ENCODE measurements around the gene CHRM4. TPM values are rescaled to one million over a fixed set of nuclear protein-coding genes. Genes with fewer than 3 reads are reported as not detected.

The CHRM4 gene
- total RNA-seq, 1 donor, result 0.36 TPM

- H3K36me3 ChIP-seq (ENCODE audit: insufficient read depth, low read length), result no peaks in the 10 kb centered on the region
- H3K4me1 ChIP-seq (ENCODE audit: insufficient read depth, low read length), result peaks cover 9% of the 10 kb centered on the region
- peaks cover 18% of the 10 kb centered on the region for H3K27me3 ChIP-seq (ENCODE audit: insufficient read depth, low read length)
- no peak overlapping the region for H3K27ac ChIP-seq (ENCODE audit: low read depth, low read length)
- peak; percentile 34 for DNase-seq (ENCODE audit: insufficient read length, low spot score, missing footprints)
- H4K20me1 ChIP-seq (ENCODE audit: insufficient read depth, low read length), result peaks cover 17% of the 10 kb centered on the region
- no peak overlapping the region for H3K4me2 ChIP-seq (ENCODE audit: insufficient read depth, low read length)
- H3K4me3 ChIP-seq (ENCODE audit: insufficient read depth, low read length), result no peak overlapping the region
- peaks cover 26% of the 10 kb centered on the region for H3K79me2 ChIP-seq (ENCODE audit: insufficient read depth, low read length)
- TF ChIP-seq CTCF (IDR thresholded peaks at IDR 0.05; ENCODE audit: extremely low read depth, low read depth, low read length), result no peak
- H3K9me3 ChIP-seq (ENCODE audit: low read depth, low read length), result no peaks in the 10 kb centered on the region
- H2AFZ ChIP-seq (ENCODE audit: low read length), result no peak overlapping the region
These were observed 46.4 kb downstream of the CHRM4 start for GRCh38 chr11:46345131-46345597.

GRCh38 chr11:46343520-46343919, 48.1 kb downstream of the CHRM4 start:
- Histone ChIP-seq H3K27me3 (ENCODE audit: insufficient read depth, low read length) (peaks cover 18% of the 10 kb centered on the region), H3K4me1 (ENCODE audit: insufficient read depth, low read length) (peaks cover 5% of the 10 kb centered on the region), H3K9me3 (ENCODE audit: low read depth, low read length) (no peaks in the 10 kb centered on the region), H4K20me1 (ENCODE audit: insufficient read depth, low read length) (peaks cover 6% of the 10 kb centered on the region), H3K36me3 (ENCODE audit: insufficient read depth, low read length) (no peaks in the 10 kb centered on the region), H3K27ac (ENCODE audit: low read depth, low read length) (no peak overlapping the region), H3K4me2 (ENCODE audit: insufficient read depth, low read length) (no peak overlapping the region), H3K79me2 (ENCODE audit: insufficient read depth, low read length) (peaks cover 10% of the 10 kb centered on the region), H2AFZ (ENCODE audit: low read length) (no peak overlapping the region), H3K4me3 (ENCODE audit: insufficient read depth, low read length) (no peak overlapping the region)
- no peak for DNase-seq (ENCODE audit: insufficient read length, low spot score, missing footprints)
- no peak for TF ChIP-seq CTCF (IDR thresholded peaks at IDR 0.05; ENCODE audit: extremely low read depth, low read depth, low read length)

GRCh38 chr11:46342239-46342638, 49.3 kb downstream of the CHRM4 start:
- H3K9me3 ChIP-seq (ENCODE audit: low read depth, low read length), result no peaks in the 10 kb centered on the region
- no peaks in the 10 kb centered on the region for H3K4me1 ChIP-seq (ENCODE audit: insufficient read depth, low read length)
- peaks cover 20% of the 10 kb centered on the region for H3K27me3 ChIP-seq (ENCODE audit: insufficient read depth, low read length)
- no peaks in the 10 kb centered on the region for H3K36me3 ChIP-seq (ENCODE audit: insufficient read depth, low read length)
- H3K79me2 ChIP-seq (ENCODE audit: insufficient read depth, low read length), result no peaks in the 10 kb centered on the region
- no peak overlapping the region for H3K4me2 ChIP-seq (ENCODE audit: insufficient read depth, low read length)
- H3K27ac ChIP-seq (ENCODE audit: low read depth, low read length), result no peak overlapping the region
- peak; percentile 53 for DNase-seq (ENCODE audit: insufficient read length, low spot score, missing footprints)
- TF ChIP-seq CTCF (IDR thresholded peaks at IDR 0.05; ENCODE audit: extremely low read depth, low read depth, low read length), result no peak
- H3K4me3 ChIP-seq (ENCODE audit: insufficient read depth, low read length), result no peak overlapping the region
- no peak overlapping the region for H2AFZ ChIP-seq (ENCODE audit: low read length)
- H4K20me1 ChIP-seq (ENCODE audit: insufficient read depth, low read length), result no peaks in the 10 kb centered on the region

GRCh38 chr11:46341454-46341853, 50.1 kb downstream of the CHRM4 start:
- H3K9me3 ChIP-seq (ENCODE audit: low read depth, low read length), result no peaks in the 10 kb centered on the region
- TF ChIP-seq CTCF (IDR thresholded peaks at IDR 0.05; ENCODE audit: extremely low read depth, low read depth, low read length), result no peak
- H3K27me3 ChIP-seq (ENCODE audit: insufficient read depth, low read length), result peaks cover 20% of the 10 kb centered on the region
- no peak overlapping the region for H3K4me3 ChIP-seq (ENCODE audit: insufficient read depth, low read length)
- H3K36me3 ChIP-seq (ENCODE audit: insufficient read depth, low read length), result no peaks in the 10 kb centered on the region
- DNase-seq (ENCODE audit: insufficient read length, low spot score, missing footprints), result peak; percentile 34
- H4K20me1 ChIP-seq (ENCODE audit: insufficient read depth, low read length), result no peaks in the 10 kb centered on the region
- no peak overlapping the region for H3K4me2 ChIP-seq (ENCODE audit: insufficient read depth, low read length)
- no peak overlapping the region for H3K27ac ChIP-seq (ENCODE audit: low read depth, low read length)
- H3K4me1 ChIP-seq (ENCODE audit: insufficient read depth, low read length), result no peaks in the 10 kb centered on the region
- H2AFZ ChIP-seq (ENCODE audit: low read length), result no peak overlapping the region
- H3K79me2 ChIP-seq (ENCODE audit: insufficient read depth, low read length), result no peaks in the 10 kb centered on the region
